ENCODE data around the gene S100Z. TPM values are rescaled to one million over a fixed set of nuclear protein-coding genes. Genes with fewer than 3 reads are reported as not detected.
"Not testable (repeated sequence)": the region's sequence is repeated elsewhere in the genome, so short reads cannot be mapped to it uniquely, and the experiment has no call there.

S100Z gene
- total and polyA plus RNA-seq, 8 donors: 0.08 to 0.89 TPM; not detected in 6

DNA sequence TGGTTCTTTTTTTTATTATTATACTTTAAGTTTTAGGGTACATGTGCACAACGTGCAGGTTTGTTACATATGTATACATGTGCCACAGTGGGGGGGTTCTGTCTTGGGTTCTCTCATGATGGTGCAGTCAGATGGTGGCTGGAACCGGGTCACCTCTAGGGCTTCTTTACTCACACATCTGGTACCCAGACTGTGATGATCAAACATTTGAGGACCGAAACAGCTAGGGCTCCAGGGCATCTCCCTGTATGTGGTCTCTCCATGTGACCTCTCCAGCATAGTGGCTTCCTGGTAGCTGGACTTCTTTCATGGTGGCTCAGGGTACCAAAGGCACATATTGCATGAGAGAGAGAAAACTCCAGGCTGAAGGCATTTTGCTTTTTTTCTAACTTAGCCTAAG is 93.2 kb downstream of the S100Z start:
- intact Hi-C loops (cut with DNase I; ENCODE audit: low total_unique reads): no loop called here
- H3K4me3 ChIP-seq: no peak overlapping the region
- no peak for DNase-seq
- H3K4me1 ChIP-seq: no peaks in the 10 kb centered on the region
- H3K27me3 ChIP-seq: peaks cover 0 to 6% (median 0%) of the 10 kb centered on the region in 3 donors
- WGBS, 5 donors: 84 to 88% (median 86%) methylated on average over 3 of the region's 3 CpGs
- H3K27ac ChIP-seq: no peak overlapping the region
- no peaks in the 10 kb centered on the region for H3K36me3 ChIP-seq
- no peaks in the 10 kb centered on the region for H3K9me3 ChIP-seq
- TF ChIP-seq EP300 (IDR thresholded peaks at IDR 0.05) (no peak), POLR2A (IDR thresholded peaks at IDR 0.05) (no peak), CTCF (IDR thresholded peaks at IDR 0.05) (no peak), POLR2AphosphoS5 (IDR thresholded peaks at IDR 0.05) (no peak)

- Histone ChIP-seq H3K27ac (no peak overlapping the region), H3K27me3 (peaks cover 0 to 6% (median 0%) of the 10 kb centered on the region in 3 donors), H3K4me1 (no peaks in the 10 kb centered on the region), H3K4me3 (no peak overlapping the region), H3K9me3 (no peaks in the 10 kb centered on the region), H3K36me3 (no peaks in the 10 kb centered on the region)
- intact Hi-C loops (cut with DNase I; ENCODE audit: low total_unique reads): no loop called here
- WGBS, 5 donors: 67 to 73% (median 68%) methylated on average over 5 of the region's 5 CpGs
- TF ChIP-seq CTCF (IDR thresholded peaks at IDR 0.05): no peak
- no peak for DNase-seq
These were observed 94.8 kb downstream of the S100Z start for GRCh38 chr5:76944638-76945037.

- H3K27me3 ChIP-seq; H3K27ac ChIP-seq; H3K9me3 ChIP-seq; H3K4me3 ChIP-seq; H3K4me1 ChIP-seq; DNase-seq; H3K36me3 ChIP-seq; intact Hi-C loops (cut with DNase I; ENCODE audit: low total_unique reads): not testable (repeated sequence)
- WGBS, 5 donors: 35 to 63% (median 48%) methylated on average over 9 of the region's 9 CpGs
These were observed 95.4 kb downstream of the S100Z start for GRCh38 chr5:76945238-76945637.

DNA sequence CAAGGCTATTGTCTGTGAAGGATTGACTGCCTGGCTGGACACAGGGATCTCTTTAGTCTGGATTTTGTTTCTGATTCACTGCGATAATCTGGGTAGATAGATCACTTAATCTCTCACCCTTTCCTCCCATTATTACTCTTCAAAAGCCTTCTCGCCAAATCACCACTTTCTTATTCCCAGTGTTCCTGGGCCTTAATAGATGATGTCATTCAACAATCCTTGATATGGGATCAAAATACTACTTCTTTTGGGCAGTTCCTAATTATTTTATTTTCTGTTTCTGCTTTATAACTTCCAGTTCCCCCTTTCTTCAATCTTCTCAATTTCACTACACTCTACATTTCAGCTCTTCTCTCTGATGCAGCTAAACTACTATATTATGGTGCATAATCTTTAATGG is 96.3 kb downstream of the S100Z start:
- Histone ChIP-seq H3K4me3 (no peak overlapping the region), H3K27ac (no peak overlapping the region), H3K4me1 (no peaks in the 10 kb centered on the region), H3K36me3 (no peaks in the 10 kb centered on the region), H3K27me3 (peaks cover 0 to 7% (median 0%) of the 10 kb centered on the region in 3 donors), H3K9me3 (no peaks in the 10 kb centered on the region)
- no peak for DNase-seq
- 83 to 95% (median 89%) methylated on average over 2 of the region's 2 CpGs for WGBS, 5 donors
- TF ChIP-seq CTCF (IDR thresholded peaks at IDR 0.05): no peak
- no peak for TF ChIP-seq POLR2AphosphoS5 (IDR thresholded peaks at IDR 0.05)
- TF ChIP-seq EP300 (IDR thresholded peaks at IDR 0.05): no peak
- TF ChIP-seq POLR2A (IDR thresholded peaks at IDR 0.05): no peak
- intact Hi-C loops (cut with DNase I; ENCODE audit: low total_unique reads): no loop called here

DNA sequence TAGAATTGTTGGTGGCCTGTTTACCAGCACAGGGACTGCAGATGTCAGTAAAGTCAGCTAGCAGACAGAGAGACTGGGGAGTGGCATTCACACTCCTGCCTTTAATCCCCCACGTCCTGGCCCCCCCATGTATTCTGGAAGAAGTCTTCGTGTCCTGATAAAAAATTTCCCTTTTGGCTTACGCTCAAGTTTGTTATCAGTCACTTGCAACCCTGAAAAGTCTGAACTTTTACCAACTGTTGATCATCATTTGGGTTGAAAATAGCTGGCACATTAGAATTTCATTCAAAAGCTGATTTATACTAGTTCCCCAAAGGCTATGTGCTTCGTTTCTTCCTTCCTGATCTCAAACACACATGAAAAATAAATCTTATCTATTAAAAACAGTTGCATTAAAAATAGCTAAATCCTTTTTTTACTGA is 97.3 kb downstream of the S100Z start:
- H3K4me1 ChIP-seq: no peaks in the 10 kb centered on the region
- H3K4me3 ChIP-seq: no peak overlapping the region
- no peaks in the 10 kb centered on the region for H3K36me3 ChIP-seq
- no peak overlapping the region for H3K27ac ChIP-seq
- peak in 1 of 2 donors; percentile 16 for DNase-seq
- H3K27me3 ChIP-seq: peaks cover 0 to 14% (median 0%) of the 10 kb centered on the region in 3 donors
- no peaks in the 10 kb centered on the region for H3K9me3 ChIP-seq
- WGBS, 5 donors: 31 to 52% (median 51%) methylated on average over 4 of the region's 4 CpGs
- TF ChIP-seq CTCF (IDR thresholded peaks at IDR 0.05) (no peak), POLR2AphosphoS5 (IDR thresholded peaks at IDR 0.05) (no peak)
- intact Hi-C loops (cut with DNase I; ENCODE audit: low total_unique reads): no loop called here

Data from stomach (tissue), 9 donors.